ENCODE data around the gene UBA1. TPM values are rescaled to one million over a fixed set of nuclear protein-coding genes. Genes with fewer than 3 reads are reported as not detected.

The UBA1 gene
- total and polyA plus RNA-seq, 10 of the 15 experiments (the other 5 are each of a cell fraction or from before 2014, with no cell fraction given) = 60.4 to 314 (median 216) TPM

DNA sequence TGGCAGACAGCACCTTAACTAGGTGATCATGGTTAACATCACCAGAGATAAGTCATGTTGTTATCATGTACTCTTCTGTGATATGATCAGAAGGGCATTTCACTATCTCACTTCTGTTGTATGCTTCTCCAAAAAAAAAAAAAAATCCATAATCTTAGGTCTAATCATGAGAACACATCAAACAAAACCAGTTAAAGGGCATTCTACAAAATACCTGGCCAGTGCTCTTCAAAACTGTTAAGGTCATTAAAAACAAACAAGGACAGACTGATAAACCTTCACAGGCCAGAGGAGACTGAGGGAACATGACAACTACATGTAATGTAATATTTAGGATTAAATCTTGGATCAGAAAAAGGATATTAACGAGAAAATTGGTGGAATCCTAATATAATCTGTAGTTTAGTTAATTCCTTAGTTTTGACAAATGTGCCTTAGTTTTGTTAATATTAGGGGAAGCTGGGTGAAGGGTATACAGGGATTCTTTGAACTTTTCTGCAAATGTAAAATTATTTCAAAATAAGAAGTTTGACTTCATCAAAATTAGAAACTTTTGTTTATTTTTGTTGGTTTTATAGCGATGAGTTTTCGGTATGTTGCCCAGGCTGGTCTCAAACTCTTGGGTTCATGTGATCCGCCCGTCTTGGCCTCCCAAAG lies 30.6 kb upstream of the UBA1 start (continued):
- TF ChIP-seq, protein P1, sequence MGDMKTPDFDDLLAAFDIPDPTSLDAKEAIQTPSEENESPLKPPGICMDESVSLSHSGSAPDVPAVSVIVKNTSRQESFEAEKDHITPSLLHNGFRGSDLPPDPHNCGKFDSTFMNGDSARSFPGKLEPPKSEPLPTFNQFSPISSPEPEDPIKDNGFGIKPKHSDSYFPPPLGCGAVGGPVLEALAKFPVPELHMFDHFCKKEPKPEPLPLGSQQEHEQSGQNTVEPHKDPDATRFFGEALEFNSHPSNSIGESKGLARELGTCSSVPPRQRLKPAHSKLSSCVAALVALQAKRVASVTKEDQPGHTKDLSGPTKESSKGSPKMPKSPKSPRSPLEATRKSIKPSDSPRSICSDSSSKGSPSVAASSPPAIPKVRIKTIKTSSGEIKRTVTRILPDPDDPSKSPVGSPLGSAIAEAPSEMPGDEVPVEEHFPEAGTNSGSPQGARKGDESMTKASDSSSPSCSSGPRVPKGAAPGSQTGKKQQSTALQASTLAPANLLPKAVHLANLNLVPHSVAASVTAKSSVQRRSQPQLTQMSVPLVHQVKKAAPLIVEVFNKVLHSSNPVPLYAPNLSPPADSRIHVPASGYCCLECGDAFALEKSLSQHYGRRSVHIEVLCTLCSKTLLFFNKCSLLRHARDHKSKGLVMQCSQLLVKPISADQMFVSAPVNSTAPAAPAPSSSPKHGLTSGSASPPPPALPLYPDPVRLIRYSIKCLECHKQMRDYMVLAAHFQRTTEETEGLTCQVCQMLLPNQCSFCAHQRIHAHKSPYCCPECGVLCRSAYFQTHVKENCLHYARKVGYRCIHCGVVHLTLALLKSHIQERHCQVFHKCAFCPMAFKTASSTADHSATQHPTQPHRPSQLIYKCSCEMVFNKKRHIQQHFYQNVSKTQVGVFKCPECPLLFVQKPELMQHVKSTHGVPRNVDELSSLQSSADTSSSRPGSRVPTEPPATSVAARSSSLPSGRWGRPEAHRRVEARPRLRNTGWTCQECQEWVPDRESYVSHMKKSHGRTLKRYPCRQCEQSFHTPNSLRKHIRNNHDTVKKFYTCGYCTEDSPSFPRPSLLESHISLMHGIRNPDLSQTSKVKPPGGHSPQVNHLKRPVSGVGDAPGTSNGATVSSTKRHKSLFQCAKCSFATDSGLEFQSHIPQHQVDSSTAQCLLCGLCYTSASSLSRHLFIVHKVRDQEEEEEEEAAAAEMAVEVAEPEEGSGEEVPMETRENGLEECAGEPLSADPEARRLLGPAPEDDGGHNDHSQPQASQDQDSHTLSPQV (IDR thresholded peaks at IDR 0.05) = no peak
- no peak for TF ChIP-seq NRF1 (conservative IDR thresholded peaks at IDR 0.05; ENCODE audit: low read depth, low read length)
- TF ChIP-seq, protein P2, sequence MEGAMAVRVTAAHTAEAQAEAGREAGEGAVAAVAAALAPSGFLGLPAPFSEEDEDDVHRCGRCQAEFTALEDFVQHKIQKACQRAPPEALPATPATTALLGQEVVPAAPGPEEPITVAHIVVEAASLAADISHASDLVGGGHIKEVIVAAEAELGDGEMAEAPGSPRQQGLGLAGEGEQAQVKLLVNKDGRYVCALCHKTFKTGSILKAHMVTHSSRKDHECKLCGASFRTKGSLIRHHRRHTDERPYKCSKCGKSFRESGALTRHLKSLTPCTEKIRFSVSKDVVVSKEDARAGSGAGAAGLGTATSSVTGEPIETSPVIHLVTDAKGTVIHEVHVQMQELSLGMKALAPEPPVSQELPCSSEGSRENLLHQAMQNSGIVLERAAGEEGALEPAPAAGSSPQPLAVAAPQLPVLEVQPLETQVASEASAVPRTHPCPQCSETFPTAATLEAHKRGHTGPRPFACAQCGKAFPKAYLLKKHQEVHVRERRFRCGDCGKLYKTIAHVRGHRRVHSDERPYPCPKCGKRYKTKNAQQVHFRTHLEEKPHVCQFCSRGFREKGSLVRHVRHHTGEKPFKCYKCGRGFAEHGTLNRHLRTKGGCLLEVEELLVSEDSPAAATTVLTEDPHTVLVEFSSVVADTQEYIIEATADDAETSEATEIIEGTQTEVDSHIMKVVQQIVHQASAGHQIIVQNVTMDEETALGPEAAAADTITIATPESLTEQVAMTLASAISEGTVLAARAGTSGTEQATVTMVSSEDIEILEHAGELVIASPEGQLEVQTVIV (IDR thresholded peaks at IDR 0.05; ENCODE audit: borderline replicate concordance, partially characterized antibody) = no peak
- TF ChIP-seq ZSCAN29 (IDR thresholded peaks at IDR 0.05) = no peak
- TF ChIP-seq CBX5 (IDR thresholded peaks at IDR 0.05; ENCODE audit: low read depth) = no peak
- no peak for TF ChIP-seq PKNOX1 (IDR thresholded peaks at IDR 0.05)

Data from GM12878 (cell line).